Spleen (tissue), 7 donors: ENCODE measurements around the gene GALNT18.

Source experiments
- POLR2A ChIP-seq, 3 donors: fragments of 450-650 bp; IDR thresholded peaks; one replicate each; pipeline ENCODE4 v1.5.1; 2017; ENCODE audit warnings: antibody characterized with exemption in 3 of 3, mild to moderate bottlenecking in 1 of 3
- POLR2AphosphoS5 ChIP-seq, 3 donors: sonication (generic); formaldehyde crosslinking; IDR thresholded peaks; one replicate each; pipeline ENCODE4 v1.5.1; 2017; ENCODE audit warnings: antibody characterized with exemption in 3 of 3
- TF ChIP-seq, protein P1 (sequence below), 11 experiments: fragments of 200-600 bp in 7 of 11; fragments of 450-650 bp in 4 of 11; sonication (generic) in 4 of 11; IDR thresholded peaks in 8 of 11; conservative IDR thresholded peaks in 3 of 11; 1 replicate in 7 of 11; 2 replicates in 4 of 11; pipeline versions ENCODE4 v1.4.0 to v1.8.0; 2016 to 2021; ENCODE audit warnings: antibody characterized with exemption in 11 of 11, inconsistent platforms in 4 of 11, mild to moderate bottlenecking in 1 of 11
- donor health status: DM: no; HTN: no; CAD: no; lungs with moderate emphysema.
- donor health status: DM: no; HTN: no; CAD: no.
- donor health status: DM: no; HTN: no; CAD: no.

DNA sequence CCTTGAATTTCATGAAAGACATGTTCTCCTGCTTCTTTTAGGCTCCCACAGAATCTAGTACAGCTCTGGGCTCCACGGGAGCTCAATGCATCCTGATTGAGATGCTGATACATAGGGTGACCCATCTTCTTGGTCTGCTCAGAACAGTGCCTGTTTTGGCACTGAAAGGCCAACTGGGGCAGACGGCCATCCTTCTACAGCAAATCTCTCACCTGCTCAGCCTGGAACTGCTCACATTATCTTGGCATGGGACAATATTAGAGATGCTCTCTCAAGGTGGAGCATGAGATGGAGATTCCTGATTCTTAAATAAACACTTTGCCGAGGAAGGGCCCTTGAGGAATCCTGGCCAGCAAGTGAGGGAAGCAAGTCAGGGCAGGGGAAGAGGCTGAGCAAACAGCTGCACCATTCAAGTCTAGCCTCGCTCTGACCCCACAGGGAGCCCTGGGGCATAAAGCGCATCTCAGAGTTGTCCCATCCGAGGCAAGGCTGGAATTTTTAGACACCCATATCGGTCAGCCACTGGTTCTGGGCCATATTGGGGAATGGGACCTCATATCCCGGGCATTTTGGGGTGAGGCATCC lies 210.3 kb downstream of the GALNT18 start:
- TF ChIP-seq, protein P1, sequence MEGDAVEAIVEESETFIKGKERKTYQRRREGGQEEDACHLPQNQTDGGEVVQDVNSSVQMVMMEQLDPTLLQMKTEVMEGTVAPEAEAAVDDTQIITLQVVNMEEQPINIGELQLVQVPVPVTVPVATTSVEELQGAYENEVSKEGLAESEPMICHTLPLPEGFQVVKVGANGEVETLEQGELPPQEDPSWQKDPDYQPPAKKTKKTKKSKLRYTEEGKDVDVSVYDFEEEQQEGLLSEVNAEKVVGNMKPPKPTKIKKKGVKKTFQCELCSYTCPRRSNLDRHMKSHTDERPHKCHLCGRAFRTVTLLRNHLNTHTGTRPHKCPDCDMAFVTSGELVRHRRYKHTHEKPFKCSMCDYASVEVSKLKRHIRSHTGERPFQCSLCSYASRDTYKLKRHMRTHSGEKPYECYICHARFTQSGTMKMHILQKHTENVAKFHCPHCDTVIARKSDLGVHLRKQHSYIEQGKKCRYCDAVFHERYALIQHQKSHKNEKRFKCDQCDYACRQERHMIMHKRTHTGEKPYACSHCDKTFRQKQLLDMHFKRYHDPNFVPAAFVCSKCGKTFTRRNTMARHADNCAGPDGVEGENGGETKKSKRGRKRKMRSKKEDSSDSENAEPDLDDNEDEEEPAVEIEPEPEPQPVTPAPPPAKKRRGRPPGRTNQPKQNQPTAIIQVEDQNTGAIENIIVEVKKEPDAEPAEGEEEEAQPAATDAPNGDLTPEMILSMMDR (IDR thresholded peaks at IDR 0.05 in 8 of 11, conservative IDR thresholded peaks at IDR 0.05 in 3 of 11): no peak
- TF ChIP-seq POLR2A (IDR thresholded peaks at IDR 0.05) (no peak), POLR2AphosphoS5 (IDR thresholded peaks at IDR 0.05) (no peak)
